ENCODE results near the gene ANKUB1. TPM values are rescaled to one million over a fixed set of nuclear protein-coding genes. Genes with fewer than 3 reads are reported as not detected.

ANKUB1 gene
- polyA plus RNA-seq, 3 donors, result 0.05 TPM; not detected in 2

DNA sequence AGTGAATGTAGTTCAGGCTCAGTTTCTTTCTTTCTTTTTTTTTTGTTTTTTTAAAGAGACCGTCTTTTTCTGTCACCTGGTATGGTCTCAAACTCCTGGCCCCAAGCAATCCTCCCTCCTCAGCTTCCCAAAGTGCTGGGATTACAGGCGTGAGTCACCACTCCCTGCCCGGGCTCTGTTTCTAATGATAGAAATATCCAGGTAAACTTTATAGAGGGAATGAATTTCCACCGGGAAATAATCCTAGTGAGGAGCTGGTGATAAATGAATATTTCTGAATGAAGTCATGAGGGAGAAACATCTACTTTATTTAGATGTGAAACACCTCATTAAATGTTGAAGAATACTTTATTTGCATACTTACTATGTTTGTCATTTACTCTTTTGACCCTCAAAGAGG is 27.8 kb upstream of the ANKUB1 start:
- TF ChIP-seq, protein P1, sequence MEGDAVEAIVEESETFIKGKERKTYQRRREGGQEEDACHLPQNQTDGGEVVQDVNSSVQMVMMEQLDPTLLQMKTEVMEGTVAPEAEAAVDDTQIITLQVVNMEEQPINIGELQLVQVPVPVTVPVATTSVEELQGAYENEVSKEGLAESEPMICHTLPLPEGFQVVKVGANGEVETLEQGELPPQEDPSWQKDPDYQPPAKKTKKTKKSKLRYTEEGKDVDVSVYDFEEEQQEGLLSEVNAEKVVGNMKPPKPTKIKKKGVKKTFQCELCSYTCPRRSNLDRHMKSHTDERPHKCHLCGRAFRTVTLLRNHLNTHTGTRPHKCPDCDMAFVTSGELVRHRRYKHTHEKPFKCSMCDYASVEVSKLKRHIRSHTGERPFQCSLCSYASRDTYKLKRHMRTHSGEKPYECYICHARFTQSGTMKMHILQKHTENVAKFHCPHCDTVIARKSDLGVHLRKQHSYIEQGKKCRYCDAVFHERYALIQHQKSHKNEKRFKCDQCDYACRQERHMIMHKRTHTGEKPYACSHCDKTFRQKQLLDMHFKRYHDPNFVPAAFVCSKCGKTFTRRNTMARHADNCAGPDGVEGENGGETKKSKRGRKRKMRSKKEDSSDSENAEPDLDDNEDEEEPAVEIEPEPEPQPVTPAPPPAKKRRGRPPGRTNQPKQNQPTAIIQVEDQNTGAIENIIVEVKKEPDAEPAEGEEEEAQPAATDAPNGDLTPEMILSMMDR (IDR thresholded peaks at IDR 0.05), result no peak

DNA sequence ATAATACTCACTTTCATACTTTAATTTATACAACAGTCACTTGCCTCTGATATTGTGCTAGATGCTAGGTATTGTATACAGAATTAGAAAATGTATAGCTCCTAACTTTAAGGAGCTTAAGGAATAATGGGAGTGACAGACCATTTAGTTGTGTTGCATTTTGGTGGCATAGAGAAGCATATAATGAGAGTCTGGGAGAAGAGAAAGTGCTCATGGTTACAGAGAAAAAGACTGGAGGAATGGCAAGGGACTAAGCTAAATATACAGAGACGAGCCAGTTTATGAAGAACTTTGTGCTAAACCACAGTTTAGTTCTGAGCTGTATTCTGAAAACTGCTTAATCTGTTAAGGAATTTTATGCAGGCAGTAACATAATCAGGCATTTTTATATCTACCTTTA is 27.1 kb upstream of the ANKUB1 start:
- peaks cover 98% of the 10 kb centered on the region for H3K79me2 ChIP-seq (ENCODE audit: insufficient read depth, low read length)
- no peaks in the 10 kb centered on the region for H3K36me3 ChIP-seq (replicated peaks in 1 of 2; ENCODE audit: control insufficient read depth in 1 of 2, insufficient read depth in 2 of 2, low read length in 2 of 2)
- no peak overlapping the region for H3K4me3 ChIP-seq (replicated peaks in 1 of 3; ENCODE audit: low read depth in 2 of 3, low read length in 3 of 3)
- no CpG with 5 or more reads among the region's 1 CpG for WGBS (ENCODE audit: insufficient coverage)
- no peak overlapping the region for H3K9ac ChIP-seq (ENCODE audit: insufficient read depth, low read length, poor library complexity, severe bottlenecking)
- Mint-ChIP-seq H3K27me3 (ENCODE audit: low read depth in 3 of 3) (no peaks in the 10 kb centered on the region), H3K27ac (peak overlapping the region in 5 of 7 donors; percentile 15 to 73 (median 27)), H3K4me3 (no peak overlapping the region), H3K9me3 (peaks cover 0 to 8% (median 6%) of the 10 kb centered on the region in 7 donors), H3K36me3 (peaks cover 17 to 25% of the 10 kb centered on the region in 2 donors), H3K4me1 (peaks cover 58% of the 10 kb centered on the region)
- no peak overlapping the region for H2AFZ ChIP-seq (ENCODE audit: insufficient read depth, low read depth, low read length, poor library complexity, severe bottlenecking)
- H3K27ac ChIP-seq (ENCODE audit: low read depth in 1 of 2, low read length in 2 of 2), result no peak overlapping the region
- peaks cover 0 to 5% of the 10 kb centered on the region in 2 donors for H3K9me3 ChIP-seq (replicated peaks in 1 of 2; ENCODE audit: control insufficient read depth in 1 of 2, insufficient read depth in 1 of 2, low read length in 2 of 2)
- no peak for DNase-seq
- H3K4me2 ChIP-seq (replicated peaks; ENCODE audit: extremely low read depth, low read length, poor library complexity, severe bottlenecking), result no peak overlapping the region
- peaks cover 49% of the 10 kb centered on the region for H4K20me1 ChIP-seq (ENCODE audit: insufficient read depth, low read length)
- intact Hi-C loops (cut with micrococcal nuclease), result no loop called here
- H3K27me3 ChIP-seq (ENCODE audit: control insufficient read depth in 2 of 2, insufficient read depth in 2 of 2, low read length in 2 of 2), result no peaks in the 10 kb centered on the region
- TF ChIP-seq, protein P1 (IDR thresholded peaks at IDR 0.05), result no peak
- H3K4me1 ChIP-seq (ENCODE audit: control insufficient read depth in 1 of 2, insufficient read depth in 2 of 2, low read length in 2 of 2), result peaks cover 40 to 46% of the 10 kb centered on the region in 2 donors

More for the DNA sequence above, 27.8 kb upstream of the ANKUB1 start:
- Histone ChIP-seq H3K9ac (ENCODE audit: insufficient read depth, low read length, poor library complexity, severe bottlenecking) (no peak overlapping the region), H4K20me1 (ENCODE audit: insufficient read depth, low read length) (peaks cover 57% of the 10 kb centered on the region), H3K36me3 (replicated peaks in 1 of 2; ENCODE audit: control insufficient read depth in 1 of 2, insufficient read depth in 2 of 2, low read length in 2 of 2) (no peaks in the 10 kb centered on the region), H3K4me3 (replicated peaks in 1 of 3; ENCODE audit: low read depth in 2 of 3, low read length in 3 of 3) (no peak overlapping the region), H3K4me2 (replicated peaks; ENCODE audit: extremely low read depth, low read length, poor library complexity, severe bottlenecking) (no peak overlapping the region), H3K27me3 (ENCODE audit: control insufficient read depth in 2 of 2, insufficient read depth in 2 of 2, low read length in 2 of 2) (no peaks in the 10 kb centered on the region), H3K79me2 (ENCODE audit: insufficient read depth, low read length) (peaks cover 98% of the 10 kb centered on the region), H3K9me3 (replicated peaks in 1 of 2; ENCODE audit: control insufficient read depth in 1 of 2, insufficient read depth in 1 of 2, low read length in 2 of 2) (peaks cover 0 to 5% of the 10 kb centered on the region in 2 donors), H2AFZ (ENCODE audit: insufficient read depth, low read depth, low read length, poor library complexity, severe bottlenecking) (no peak overlapping the region), H3K4me1 (ENCODE audit: control insufficient read depth in 1 of 2, insufficient read depth in 2 of 2, low read length in 2 of 2) (peaks cover 32 to 39% of the 10 kb centered on the region in 2 donors), H3K27ac (ENCODE audit: low read depth in 1 of 2, low read length in 2 of 2) (no peak overlapping the region)
- H3K36me3 Mint-ChIP-seq, result peaks cover 17 to 25% of the 10 kb centered on the region in 2 donors
- no peak overlapping the region for H3K4me3 Mint-ChIP-seq
- H3K27ac Mint-ChIP-seq, result peak overlapping the region in 3 of 7 donors; percentile 40 to 55 (median 41)
- intact Hi-C loops (cut with micrococcal nuclease), result no loop called here
- peaks cover 0 to 8% (median 6%) of the 10 kb centered on the region in 7 donors for H3K9me3 Mint-ChIP-seq
- no peaks in the 10 kb centered on the region for H3K27me3 Mint-ChIP-seq (ENCODE audit: low read depth in 3 of 3)
- no CpG with 5 or more reads among the region's 4 CpGs for WGBS (ENCODE audit: insufficient coverage)
- DNase-seq, result no peak
- H3K4me1 Mint-ChIP-seq, result peaks cover 51% of the 10 kb centered on the region

Measured in CD14-positive monocyte (primary cell).